Endothelial cell of umbilical vein (primary cell): Measurements from ENCODE around the gene CCDC9. TPM values are rescaled to one million over a fixed set of nuclear protein-coding genes. Genes with fewer than 3 reads are reported as not detected.

Experiments used
- BruUV-seq: library from RNA; stranded (reverse); fragments of 400-500 nt; replicated peaks from 2 replicates; lab custom pipeline; 2021; lab: Mats Ljungman, UMichigan
- CTCF ChIA-PET: fragments of 300-600, 350-600 bp; sonication (Branson Sonifier 250); formaldehyde crosslinking; loops from one replicate; lab custom pipeline; 2021; ENCODE audit warnings: antibody characterized with exemption, inconsistent platforms; lab: Charles Lee
- POLR2A ChIA-PET: fragments of 300-600, 350-600 bp; sonication (Branson Sonifier 250); formaldehyde crosslinking; loops from one replicate; lab custom pipeline; 2021; ENCODE audit warnings: antibody characterized with exemption, inconsistent platforms; lab: Charles Lee
- DNase-seq: peaks from one replicate; pipeline ENCODE4 v3.0.0-alpha.2; 2011; ENCODE audit warnings: low read depth, low spot score
- FAIRE-seq: peaks from 2 replicates; lab custom pipeline; 2011; peaks lifted over from hg19 to GRCh38; lab: Jason Lieb, UNC
- H2AFZ ChIP-seq: 2 replicates; pipeline ENCODE4 v1.6.0; 2012; ENCODE audit warnings: low read depth, low read length, control low read depth, inconsistent platforms
- H3K27ac ChIP-seq: 2 replicates; pipeline ENCODE4 v1.5.1; 2011; ENCODE audit warnings: low read depth, mild to moderate bottlenecking, control low read depth, low read length, moderate library complexity; ENCODE audit not compliant: insufficient read depth
- H3K27me3 ChIP-seq, 2 experiments: 2 replicates each; pipeline versions ENCODE4 v1.6.0 to v1.6.1; 2011; ENCODE audit warnings: low read length in 2 of 2, mixed read lengths in 1 of 2; ENCODE audit not compliant: control insufficient read depth in 2 of 2, insufficient read depth in 2 of 2
- H3K36me3 ChIP-seq, 2 experiments: 2 replicates in 1 of 2; 3 replicates in 1 of 2; pipeline ENCODE4 v1.5.1; 2011; ENCODE audit warnings: low read length in 2 of 2, mild to moderate bottlenecking in 1 of 2, moderate library complexity in 1 of 2; ENCODE audit not compliant: control insufficient read depth in 2 of 2, insufficient read depth in 2 of 2; ENCODE audit errors: extremely low read depth in 1 of 2
- H3K4me1 ChIP-seq: 3 replicates; pipeline ENCODE4 v1.5.1; 2011; ENCODE audit warnings: mild to moderate bottlenecking, low read length; ENCODE audit not compliant: control insufficient read depth, insufficient read depth; ENCODE audit errors: extremely low read depth
- H3K4me2 ChIP-seq: 2 replicates; pipeline ENCODE4 v1.6.1; 2011; ENCODE audit warnings: low read length, control low read depth, mixed read lengths; ENCODE audit not compliant: insufficient read depth
- H3K4me3 ChIP-seq, 3 experiments: fragments of 200-600 bp in 1 of 3; sonication (generic), shearing (Covaris generic) in 1 of 3; replicated peaks in 1 of 3; 2 replicates each; pipeline ENCODE4 v1.5.1; 2011 to 2016; ENCODE audit warnings: control low read depth in 3 of 3, low read length in 3 of 3, mild to moderate bottlenecking in 2 of 3, inconsistent platforms in 1 of 3, low read depth in 1 of 3, moderate library complexity in 1 of 3; ENCODE audit not compliant: insufficient read depth in 1 of 3
- H3K79me2 ChIP-seq: 2 replicates; pipeline ENCODE4 v1.6.0; 2012; ENCODE audit warnings: low read length, inconsistent platforms; ENCODE audit not compliant: control insufficient read depth, insufficient read depth
- H3K9ac ChIP-seq: replicated peaks from 2 replicates; pipeline ENCODE3; 2011; ENCODE audit warnings: low read length, control low read depth; ENCODE audit not compliant: insufficient read depth; ENCODE audit errors: extremely low read depth
- H3K9me1 ChIP-seq: replicated peaks from 3 replicates; pipeline ENCODE4 v1.6.0; 2011; ENCODE audit warnings: mild to moderate bottlenecking, low read length; ENCODE audit not compliant: control insufficient read depth, insufficient read depth; ENCODE audit errors: extremely low read depth
- H3K9me3 ChIP-seq: replicated peaks from 2 replicates; pipeline ENCODE4 v1.5.1; 2012; ENCODE audit warnings: low read length, inconsistent platforms; ENCODE audit not compliant: control insufficient read depth, insufficient read depth
- H4K20me1 ChIP-seq: replicated peaks from 2 replicates; pipeline ENCODE3; 2011; ENCODE audit warnings: mild to moderate bottlenecking, low read length; ENCODE audit not compliant: control insufficient read depth, insufficient read depth; ENCODE audit errors: extremely low read depth
- CTCF ChIP-seq, 2 donors: IDR thresholded peaks; 1 replicate in 1 of 2; 2 replicates in 1 of 2; pipeline ENCODE4 v1.5.1; 2011; ENCODE audit warnings: low read length in 2 of 2, mild to moderate bottlenecking in 2 of 2, moderate library complexity in 2 of 2, control low read depth in 1 of 2, inconsistent platforms in 1 of 2, low read depth in 1 of 2; ENCODE audit not compliant: insufficient read depth in 1 of 2; ENCODE audit errors: extremely low read depth in 1 of 2
- EZH2 ChIP-seq: IDR thresholded peaks from 2 replicates; pipeline ENCODE4 v1.6.1; 2012; ENCODE audit warnings: borderline replicate concordance, low read depth, mild to moderate bottlenecking, moderate library complexity, low read length, inconsistent platforms; ENCODE audit not compliant: severe bottlenecking
- FOS ChIP-seq: IDR thresholded peaks from 2 replicates; pipeline ENCODE4 v1.6.1; 2011; ENCODE audit warnings: mild to moderate bottlenecking, low read length, moderate library complexity, borderline replicate concordance; ENCODE audit not compliant: insufficient read depth
- MAX ChIP-seq: IDR thresholded peaks from 2 replicates; pipeline ENCODE4 v1.6.1; 2011; ENCODE audit not compliant: insufficient read depth, insufficient read length
- MYC ChIP-seq: IDR thresholded peaks from one replicate; pipeline ENCODE4 v1.6.1; 2011; ENCODE audit warnings: mild to moderate bottlenecking, low read depth, low read length
- POLR2A ChIP-seq: IDR thresholded peaks from 2 replicates; pipeline ENCODE4 v1.6.1; 2012; ENCODE audit warnings: low read depth, mild to moderate bottlenecking, control low read depth, low read length
- POLR2AphosphoS5 ChIP-seq: IDR thresholded peaks from 2 replicates; pipeline ENCODE4 v1.6.1; 2012; ENCODE audit warnings: low read depth, mild to moderate bottlenecking, control low read depth, low read length, moderate library complexity; ENCODE audit not compliant: insufficient read depth
- dilution Hi-C: fragments of 300-500 bp; cut with MboI; formaldehyde crosslinking; loops from one replicate; pipeline ENCODE4 v1.15.0; 2019; ENCODE audit warnings: low sequenced_read_pairs; ENCODE audit not compliant: extremely low pct_ligation_motif_present
- intact Hi-C: fragments of 100-400 bp; cut with micrococcal nuclease; formaldehyde crosslinking; loops from one replicate; pipeline ENCODE4 v1.10.0; 2022
- polyA plus RNA-seq, 4 experiments: library from polyadenylated mRNA; depleted of rRNA in 3 of 4; stranded (reverse) in 3 of 4; unstranded in 1 of 4; fragments of >200 nt; gene quantifications; 2 replicates each; pipeline versions ENCODE4 v1.2.1 to v1.2.3, GENCODE V29; 2011 to 2012; ENCODE audit warnings: missing spikeins in 1 of 4
- total RNA-seq: library from RNA; stranded (reverse); gene quantifications from 2 replicates; pipeline ENCODE4 v1.2.3, GENCODE V29; 2021

Gene CCDC9
- total and polyA plus RNA-seq, 2 donors (not counting 3 experiments of a cell fraction or from before 2014, with no cell fraction given): 6.0 to 26.9 TPM

- FAIRE-seq (peak; percentile 70), DNase-seq (peak; percentile 91)
- peak overlapping the region; percentile 12 for H3K4me2 ChIP-seq
- peaks cover 9% of the 10 kb centered on the region for H3K79me2 ChIP-seq
- H3K4me1 ChIP-seq: peaks cover 31% of the 10 kb centered on the region
- H3K9ac ChIP-seq: peak overlapping the region; percentile 54
- no peaks in the 10 kb centered on the region for H3K9me1 ChIP-seq
- no peaks in the 10 kb centered on the region for H3K36me3 ChIP-seq
- no peaks in the 10 kb centered on the region for H3K9me3 ChIP-seq
- H3K27ac ChIP-seq: peak overlapping the region; percentile 56
- ChIA-PET POLR2A (no interaction called here), CTCF (interaction anchor here (0.7 to 4.3 kb wide), 3 partner anchors 13 to 16 kb away, joined by 3 to 32 read pairs (median 3); no protein-coding TSS in a partner anchor)
- no peaks in the 10 kb centered on the region for H3K27me3 ChIP-seq
- dilution Hi-C loops (no loop called here), intact Hi-C loops (no loop called here)
- peak overlapping the region; percentile 16 for H2AFZ ChIP-seq
- TSS peak; percentile 56 for BruUV-seq
- H4K20me1 ChIP-seq: no peaks in the 10 kb centered on the region
- H3K4me3 ChIP-seq: peak overlapping the region in 2 of 3 experiments; percentile 14 to 38
- TF ChIP-seq POLR2AphosphoS5 (peak; percentile 56), CTCF (IDR thresholded peaks at IDR 0.05; ENCODE audit: extremely low read depth in 1 of 2, insufficient read depth in 1 of 2, low read depth in 1 of 2, low read length in 2 of 2) (no peak), EZH2 (no peak), MYC (no peak), MAX (peak; percentile 78), FOS (no peak), POLR2A (peak; percentile 64)
These were observed 24.9 kb upstream of the CCDC9 start for GRCh38 chr19:47231215-47232054.
